GM18858 (cell line): ENCODE results near the gene WNK3.

Source experiments
- ATAC-seq: cut with Tn5 transposase; IDR thresholded peaks from one replicate; pipeline ENCODE4 v1.9.1; 2021; ENCODE audit not compliant: unreplicated experiment

WNK3 gene

GRCh38 chrX:54171527-54172250 lies 186.2 kb downstream of the WNK3 start:
- no peak for ATAC-seq

GRCh38 chrX:54171091-54171490 lies 186.8 kb downstream of the WNK3 start:
- ATAC-seq: no peak

- ATAC-seq: no peak
Observed at GRCh38 chrX:54166915-54167314, 190.9 kb downstream of the WNK3 start.

- ATAC-seq: no peak
Observed at GRCh38 chrX:54157561-54157960, 200.3 kb downstream of the WNK3 start.
